Thyroid gland (tissue), 4 donors: ENCODE measurements around the gene ZNF462.

Source experiments
- POLR2A ChIP-seq, 2 donors: fragments of 450-650 bp; IDR thresholded peaks; one replicate each; pipeline ENCODE4 v1.6.1; 2017; ENCODE audit warnings: antibody characterized with exemption in 2 of 2, mild to moderate bottlenecking in 2 of 2, moderate library complexity in 1 of 2
- TF ChIP-seq, protein P1 (sequence below), 6 experiments: fragments of 200-600 bp in 3 of 6; fragments of 450-650 bp in 3 of 6; sonication (generic) in 3 of 6; IDR thresholded peaks; one replicate each; pipeline ENCODE4 v1.5.1; 2016 to 2019; ENCODE audit warnings: antibody characterized with exemption in 6 of 6, mild to moderate bottlenecking in 2 of 6, inconsistent platforms in 1 of 6, moderate library complexity in 1 of 6

DNA sequence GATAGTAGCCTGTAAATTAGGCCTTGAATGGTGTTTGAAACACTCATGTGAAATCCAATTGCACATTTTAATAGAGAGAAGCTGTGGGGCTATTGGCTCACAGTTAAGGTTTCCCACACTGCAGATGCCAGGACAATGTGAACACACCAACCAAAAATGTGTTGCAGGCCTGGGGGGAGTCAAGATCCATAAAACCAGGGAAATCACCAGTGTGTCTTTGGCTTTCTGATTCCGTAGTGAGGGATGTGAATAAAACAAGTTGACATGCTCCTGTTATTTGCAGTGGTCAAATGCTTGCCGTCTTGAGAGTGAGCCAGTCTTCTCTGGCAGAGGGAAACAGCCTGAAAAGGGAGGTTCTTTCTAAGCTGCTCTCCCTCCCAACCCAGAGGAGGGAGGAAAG lies 79.0 kb downstream of the ZNF462 start:
- TF ChIP-seq, protein P1, sequence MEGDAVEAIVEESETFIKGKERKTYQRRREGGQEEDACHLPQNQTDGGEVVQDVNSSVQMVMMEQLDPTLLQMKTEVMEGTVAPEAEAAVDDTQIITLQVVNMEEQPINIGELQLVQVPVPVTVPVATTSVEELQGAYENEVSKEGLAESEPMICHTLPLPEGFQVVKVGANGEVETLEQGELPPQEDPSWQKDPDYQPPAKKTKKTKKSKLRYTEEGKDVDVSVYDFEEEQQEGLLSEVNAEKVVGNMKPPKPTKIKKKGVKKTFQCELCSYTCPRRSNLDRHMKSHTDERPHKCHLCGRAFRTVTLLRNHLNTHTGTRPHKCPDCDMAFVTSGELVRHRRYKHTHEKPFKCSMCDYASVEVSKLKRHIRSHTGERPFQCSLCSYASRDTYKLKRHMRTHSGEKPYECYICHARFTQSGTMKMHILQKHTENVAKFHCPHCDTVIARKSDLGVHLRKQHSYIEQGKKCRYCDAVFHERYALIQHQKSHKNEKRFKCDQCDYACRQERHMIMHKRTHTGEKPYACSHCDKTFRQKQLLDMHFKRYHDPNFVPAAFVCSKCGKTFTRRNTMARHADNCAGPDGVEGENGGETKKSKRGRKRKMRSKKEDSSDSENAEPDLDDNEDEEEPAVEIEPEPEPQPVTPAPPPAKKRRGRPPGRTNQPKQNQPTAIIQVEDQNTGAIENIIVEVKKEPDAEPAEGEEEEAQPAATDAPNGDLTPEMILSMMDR (IDR thresholded peaks at IDR 0.05) = no peak
- no peak for TF ChIP-seq POLR2A (IDR thresholded peaks at IDR 0.05)
